ENCODE measurements around the gene GIN1. TPM values are rescaled to one million over a fixed set of nuclear protein-coding genes. Genes with fewer than 3 reads are reported as not detected.

GIN1 gene
- total and polyA plus RNA-seq, 9 of the 15 experiments (the other 6 are each of a cell fraction or from before 2014, with no cell fraction given) = 2.4 to 9.8 (median 7.8) TPM

DNA sequence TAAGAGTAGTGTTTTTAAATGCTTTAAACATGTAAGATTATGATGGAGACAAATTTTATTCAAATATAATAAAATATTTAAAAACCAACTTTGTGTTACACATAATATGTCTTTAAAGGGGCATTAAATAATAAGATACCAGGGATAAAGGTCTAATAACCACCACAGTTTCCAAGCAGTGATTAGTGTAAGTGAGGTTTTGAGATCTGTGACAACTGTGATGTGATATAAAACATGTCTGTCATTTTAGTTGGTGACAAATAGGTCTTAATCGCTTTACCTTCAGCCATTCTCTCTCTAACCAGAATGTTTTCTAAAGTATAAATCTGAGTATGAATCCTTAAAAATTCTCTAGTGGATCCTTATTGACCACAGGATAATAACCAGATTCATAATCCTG is 28.3 kb upstream of the GIN1 start:
- H3K4me1 ChIP-seq (replicated peaks in 1 of 2; ENCODE audit: control insufficient read depth in 2 of 2, insufficient read depth in 2 of 2, low read length in 2 of 2) = no peaks in the 10 kb centered on the region
- H3K79me2 ChIP-seq (ENCODE audit: control insufficient read depth, insufficient read depth, low read length) = no peaks in the 10 kb centered on the region
- ChIA-PET POLR2A (no interaction called here), CTCF (ENCODE audit: low intra/inter-chr PET ratio) (no interaction called here)
- H3K9me1 ChIP-seq (ENCODE audit: control insufficient read depth, insufficient read depth, low read length) = no peaks in the 10 kb centered on the region
- H2AFZ ChIP-seq (ENCODE audit: low read depth, low read length) = no peak overlapping the region
- TF ChIP-seq PTRF (tag; IDR thresholded peaks at IDR 0.05) (no peak), ZNF224 (CRISPR knock-in tag; IDR thresholded peaks at IDR 0.05) (no peak), PCBP2 (IDR thresholded peaks at IDR 0.05; ENCODE audit: low read depth, low read length, poor library complexity, severe bottlenecking) (no peak), ZNF239 (CRISPR knock-in tag; IDR thresholded peaks at IDR 0.05) (no peak), ZNF76 (CRISPR knock-in tag; IDR thresholded peaks at IDR 0.05; ENCODE audit: borderline replicate concordance) (no peak), KLF16 (IDR thresholded peaks at IDR 0.05) (no peak), ELF4 (CRISPR knock-in tag; IDR thresholded peaks at IDR 0.05) (no peak), MAFF (IDR thresholded peaks at IDR 0.05; ENCODE audit: low read length) (no peak), SIRT6 (IDR thresholded peaks at IDR 0.05; ENCODE audit: low read depth, low read length) (no peak), FOXK1 (CRISPR knock-in tag; IDR thresholded peaks at IDR 0.05; ENCODE audit: borderline replicate concordance) (no peak), GABPB1 (CRISPR knock-in tag; IDR thresholded peaks at IDR 0.05) (no peak)
- TF ChIP-seq, protein P1, sequence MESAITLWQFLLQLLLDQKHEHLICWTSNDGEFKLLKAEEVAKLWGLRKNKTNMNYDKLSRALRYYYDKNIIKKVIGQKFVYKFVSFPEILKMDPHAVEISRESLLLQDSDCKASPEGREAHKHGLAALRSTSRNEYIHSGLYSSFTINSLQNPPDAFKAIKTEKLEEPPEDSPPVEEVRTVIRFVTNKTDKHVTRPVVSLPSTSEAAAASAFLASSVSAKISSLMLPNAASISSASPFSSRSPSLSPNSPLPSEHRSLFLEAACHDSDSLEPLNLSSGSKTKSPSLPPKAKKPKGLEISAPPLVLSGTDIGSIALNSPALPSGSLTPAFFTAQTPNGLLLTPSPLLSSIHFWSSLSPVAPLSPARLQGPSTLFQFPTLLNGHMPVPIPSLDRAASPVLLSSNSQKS (CRISPR knock-in tag; IDR thresholded peaks at IDR 0.05) = no peak
- TF ChIP-seq, protein P2, sequence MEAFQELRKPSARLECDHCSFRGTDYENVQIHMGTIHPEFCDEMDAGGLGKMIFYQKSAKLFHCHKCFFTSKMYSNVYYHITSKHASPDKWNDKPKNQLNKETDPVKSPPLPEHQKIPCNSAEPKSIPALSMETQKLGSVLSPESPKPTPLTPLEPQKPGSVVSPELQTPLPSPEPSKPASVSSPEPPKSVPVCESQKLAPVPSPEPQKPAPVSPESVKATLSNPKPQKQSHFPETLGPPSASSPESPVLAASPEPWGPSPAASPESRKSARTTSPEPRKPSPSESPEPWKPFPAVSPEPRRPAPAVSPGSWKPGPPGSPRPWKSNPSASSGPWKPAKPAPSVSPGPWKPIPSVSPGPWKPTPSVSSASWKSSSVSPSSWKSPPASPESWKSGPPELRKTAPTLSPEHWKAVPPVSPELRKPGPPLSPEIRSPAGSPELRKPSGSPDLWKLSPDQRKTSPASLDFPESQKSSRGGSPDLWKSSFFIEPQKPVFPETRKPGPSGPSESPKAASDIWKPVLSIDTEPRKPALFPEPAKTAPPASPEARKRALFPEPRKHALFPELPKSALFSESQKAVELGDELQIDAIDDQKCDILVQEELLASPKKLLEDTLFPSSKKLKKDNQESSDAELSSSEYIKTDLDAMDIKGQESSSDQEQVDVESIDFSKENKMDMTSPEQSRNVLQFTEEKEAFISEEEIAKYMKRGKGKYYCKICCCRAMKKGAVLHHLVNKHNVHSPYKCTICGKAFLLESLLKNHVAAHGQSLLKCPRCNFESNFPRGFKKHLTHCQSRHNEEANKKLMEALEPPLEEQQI (IDR thresholded peaks at IDR 0.05) = no peak
- TF ChIP-seq, protein P3, sequence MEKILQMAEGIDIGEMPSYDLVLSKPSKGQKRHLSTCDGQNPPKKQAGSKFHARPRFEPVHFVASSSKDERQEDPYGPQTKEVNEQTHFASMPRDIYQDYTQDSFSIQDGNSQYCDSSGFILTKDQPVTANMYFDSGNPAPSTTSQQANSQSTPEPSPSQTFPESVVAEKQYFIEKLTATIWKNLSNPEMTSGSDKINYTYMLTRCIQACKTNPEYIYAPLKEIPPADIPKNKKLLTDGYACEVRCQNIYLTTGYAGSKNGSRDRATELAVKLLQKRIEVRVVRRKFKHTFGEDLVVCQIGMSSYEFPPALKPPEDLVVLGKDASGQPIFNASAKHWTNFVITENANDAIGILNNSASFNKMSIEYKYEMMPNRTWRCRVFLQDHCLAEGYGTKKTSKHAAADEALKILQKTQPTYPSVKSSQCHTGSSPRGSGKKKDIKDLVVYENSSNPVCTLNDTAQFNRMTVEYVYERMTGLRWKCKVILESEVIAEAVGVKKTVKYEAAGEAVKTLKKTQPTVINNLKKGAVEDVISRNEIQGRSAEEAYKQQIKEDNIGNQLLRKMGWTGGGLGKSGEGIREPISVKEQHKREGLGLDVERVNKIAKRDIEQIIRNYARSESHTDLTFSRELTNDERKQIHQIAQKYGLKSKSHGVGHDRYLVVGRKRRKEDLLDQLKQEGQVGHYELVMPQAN (IDR thresholded peaks at IDR 0.05; ENCODE audit: borderline replicate concordance) = no peak
- TF ChIP-seq, protein P4, sequence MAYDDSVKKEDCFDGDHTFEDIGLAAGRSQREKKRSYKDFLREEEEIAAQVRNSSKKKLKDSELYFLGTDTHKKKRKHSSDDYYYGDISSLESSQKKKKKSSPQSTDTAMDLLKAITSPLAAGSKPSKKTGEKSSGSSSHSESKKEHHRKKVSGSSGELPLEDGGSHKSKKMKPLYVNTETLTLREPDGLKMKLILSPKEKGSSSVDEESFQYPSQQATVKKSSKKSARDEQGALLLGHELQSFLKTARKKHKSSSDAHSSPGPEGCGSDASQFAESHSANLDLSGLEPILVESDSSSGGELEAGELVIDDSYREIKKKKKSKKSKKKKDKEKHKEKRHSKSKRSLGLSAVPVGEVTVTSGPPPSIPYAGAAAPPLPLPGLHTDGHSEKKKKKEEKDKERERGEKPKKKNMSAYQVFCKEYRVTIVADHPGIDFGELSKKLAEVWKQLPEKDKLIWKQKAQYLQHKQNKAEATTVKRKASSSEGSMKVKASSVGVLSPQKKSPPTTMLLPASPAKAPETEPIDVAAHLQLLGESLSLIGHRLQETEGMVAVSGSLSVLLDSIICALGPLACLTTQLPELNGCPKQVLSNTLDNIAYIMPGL (CRISPR knock-in tag; IDR thresholded peaks at IDR 0.05) = no peak
- no peaks in the 10 kb centered on the region for H3K9me3 ChIP-seq (replicated peaks; ENCODE audit: control insufficient read depth, insufficient read depth, low read depth, low read length)
- H4K20me1 ChIP-seq (replicated peaks; ENCODE audit: control insufficient read depth, insufficient read depth, low read length) = no peaks in the 10 kb centered on the region
- in situ Hi-C loops (cut with MboI) (loop anchor here (10.0 kb wide), 1 partner anchor 363 kb away; no protein-coding TSS in a partner anchor), intact Hi-C loops (cut with micrococcal nuclease) (no loop called here)
- H3K27me3 ChIP-seq (ENCODE audit: control insufficient read depth in 2 of 2, insufficient read depth in 2 of 2, low read length in 2 of 2) = no peaks in the 10 kb centered on the region
- H3K4me2 ChIP-seq (ENCODE audit: insufficient read depth, low read length) = no peak overlapping the region
- H3K27ac ChIP-seq (ENCODE audit: extremely low read depth, low read depth, low read length) = no peak overlapping the region
- ATAC-seq (no peak), DNase-seq (ENCODE audit: extremely low read depth in 1 of 4, low spot score in 3 of 4) (no peak), FAIRE-seq (no peak)
- H3K9ac ChIP-seq (ENCODE audit: insufficient read depth in 1 of 2, low read depth in 2 of 2, low read length in 2 of 2) = no peak overlapping the region
- BruUV-seq (replicated peaks) = no TSS peak
- H3K36me3 ChIP-seq (ENCODE audit: control insufficient read depth, insufficient read depth, low read length) = peaks cover 47% of the 10 kb centered on the region; the same call in 2 of the 3 replicates
- no peak overlapping the region for H3K4me3 ChIP-seq
- 92% methylated on average over 1 of the region's 1 CpG for WGBS (ENCODE audit: insufficient coverage, low coverage, missing lambda C conversion rate)
